Lower leg skin (tissue), 3 donors: ENCODE data around the gene NEK2.

Experiments
- CTCF ChIP-seq, 3 donors: fragments of 450-650 bp; IDR thresholded peaks; one replicate each; pipeline ENCODE4 v1.5.1; 2016; ENCODE audit warnings: antibody characterized with exemption in 3 of 3, mild to moderate bottlenecking in 3 of 3, moderate library complexity in 2 of 3
- POLR2A ChIP-seq, 2 donors: fragments of 450-650 bp; IDR thresholded peaks; one replicate each; pipeline ENCODE4 v1.6.1; 2016 to 2017; ENCODE audit warnings: antibody characterized with exemption in 2 of 2, mild to moderate bottlenecking in 1 of 2, moderate library complexity in 1 of 2

DNA sequence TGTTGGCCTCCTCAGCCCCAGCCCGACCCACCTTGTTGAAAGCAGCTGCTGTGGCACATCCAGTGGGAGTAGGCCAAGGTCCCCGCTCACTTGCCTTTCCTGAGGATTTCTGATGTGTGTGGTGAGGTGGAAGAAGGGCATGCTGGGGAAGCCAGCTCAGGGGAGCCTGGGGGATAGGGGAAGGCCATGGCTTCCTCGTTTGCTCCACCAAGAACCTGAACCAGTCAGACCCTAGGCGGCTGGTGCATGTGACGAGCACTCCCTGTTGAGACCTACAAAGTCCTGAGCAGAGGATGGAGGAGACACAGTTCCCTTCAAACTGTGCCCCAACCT, 58.5 kb downstream of the NEK2 start:
- TF ChIP-seq CTCF (IDR thresholded peaks at IDR 0.05) (no peak), POLR2A (IDR thresholded peaks at IDR 0.05) (no peak)
